ACC112 (cell line): ENCODE measurements around the gene NTNG1.

ENCODE experiments used
- H2AFZ ChIP-seq: fragments of 200-600 bp; sonication (generic); one replicate; pipeline ENCODE4 v1.6.0; 2017; ENCODE audit warnings: antibody characterized with exemption, low read length; ENCODE audit not compliant: unreplicated experiment
- H3K27ac ChIP-seq: fragments of 200-600 bp; sonication (generic); 2 replicates; pipeline ENCODE4 v1.5.1; 2014; ENCODE audit warnings: low read depth, mild to moderate bottlenecking, antibody characterized with exemption, low read length, moderate library complexity
- H3K27me3 ChIP-seq: fragments of 200-600 bp; sonication (generic); 2 replicates; pipeline ENCODE4 v1.6.1; 2014; ENCODE audit warnings: mild to moderate bottlenecking, antibody characterized with exemption, low read length, moderate library complexity, mixed read lengths; ENCODE audit not compliant: insufficient read depth
- H3K36me3 ChIP-seq: fragments of 200-600 bp; sonication (generic); 2 replicates; pipeline ENCODE4 v1.6.1; 2016; ENCODE audit warnings: mild to moderate bottlenecking, antibody characterized with exemption, low read length, moderate library complexity, mixed read lengths; ENCODE audit not compliant: insufficient read depth
- H3K4me1 ChIP-seq: fragments of 200-600 bp; sonication (generic); one replicate; pipeline ENCODE4 v1.6.1; 2016; ENCODE audit warnings: low read length, mixed read lengths; ENCODE audit not compliant: insufficient read depth, unreplicated experiment, control insufficient read depth
- H3K4me3 ChIP-seq: fragments of 200-600 bp; sonication (generic); 2 replicates; pipeline ENCODE4 v1.5.1; 2014; ENCODE audit warnings: mild to moderate bottlenecking, low read depth, low read length
- H3K79me2 ChIP-seq: fragments of 200-600 bp; sonication (generic); one replicate; pipeline ENCODE4 v1.6.0; 2016; ENCODE audit warnings: low read length; ENCODE audit not compliant: control insufficient read depth, unreplicated experiment, insufficient read depth

Gene NTNG1

DNA sequence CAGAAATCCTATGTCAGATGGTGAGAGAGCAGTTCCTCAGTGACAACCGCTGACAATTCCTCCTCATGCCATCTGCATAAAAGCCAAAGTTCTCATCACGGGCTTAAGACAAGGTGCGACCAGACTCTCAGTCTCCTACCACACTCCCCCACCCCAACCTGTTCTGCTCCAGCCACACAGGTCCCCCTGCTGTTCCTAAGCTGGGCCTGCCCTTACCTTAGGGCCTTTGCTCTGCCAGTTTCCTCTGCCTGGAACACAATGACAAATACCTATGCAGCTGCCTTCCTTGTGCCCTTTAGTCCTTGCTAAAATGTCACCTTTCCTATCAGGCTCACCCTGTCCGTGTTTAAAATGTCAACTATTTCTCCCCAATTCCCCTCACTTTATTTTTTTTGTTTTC lies 382.2 kb downstream of the NTNG1 start:
- Histone ChIP-seq H2AFZ (no peak overlapping the region), H3K79me2 (no peaks in the 10 kb centered on the region), H3K27me3 (no peaks in the 10 kb centered on the region), H3K4me3 (no peak overlapping the region), H3K27ac (no peak overlapping the region), H3K36me3 (no peaks in the 10 kb centered on the region), H3K4me1 (no peaks in the 10 kb centered on the region)

DNA sequence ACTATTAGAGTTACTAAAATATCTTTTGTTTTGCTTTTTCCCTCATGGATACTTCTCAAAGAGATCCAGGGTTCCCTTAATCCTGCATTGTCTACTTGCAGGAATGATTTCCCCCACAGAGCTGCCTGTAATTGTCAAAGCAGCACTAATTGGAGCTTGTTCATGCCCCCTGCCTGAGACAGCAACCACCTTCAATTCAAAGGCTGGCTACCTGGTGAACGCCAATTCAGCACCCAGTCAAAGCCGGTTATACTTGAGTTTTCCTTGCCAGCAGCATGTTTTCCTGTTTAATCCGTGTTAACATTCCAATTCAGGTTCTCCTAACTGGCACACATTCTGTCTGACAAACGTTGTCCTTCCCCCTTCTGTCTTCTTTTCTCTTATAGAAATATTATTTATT lies 382.9 kb downstream of the NTNG1 start:
- Histone ChIP-seq H2AFZ (no peak overlapping the region), H3K36me3 (no peaks in the 10 kb centered on the region), H3K27me3 (no peaks in the 10 kb centered on the region), H3K27ac (no peak overlapping the region), H3K4me3 (no peak overlapping the region), H3K79me2 (no peaks in the 10 kb centered on the region), H3K4me1 (no peaks in the 10 kb centered on the region)

DNA sequence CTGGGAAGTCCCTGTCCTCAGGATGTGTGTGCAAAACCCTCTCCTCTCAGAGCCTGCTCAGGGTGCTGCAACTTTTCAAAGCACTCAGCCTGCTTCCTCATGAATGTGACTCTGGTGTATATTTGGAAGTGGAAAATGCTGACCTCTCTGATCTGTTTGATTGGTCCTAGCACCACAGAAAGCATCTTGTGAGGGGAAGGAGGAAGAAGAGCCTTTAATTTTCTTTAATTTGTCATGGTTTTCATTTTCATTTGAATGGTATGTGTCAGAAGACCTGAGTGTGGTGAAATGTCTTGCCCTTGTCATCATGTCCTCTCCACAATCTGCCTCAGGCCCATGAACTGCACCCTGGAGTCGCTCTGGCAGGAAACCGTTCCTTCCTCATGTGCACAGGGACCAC lies 383.5 kb downstream of the NTNG1 start:
- no peaks in the 10 kb centered on the region for H3K4me1 ChIP-seq
- no peaks in the 10 kb centered on the region for H3K27me3 ChIP-seq
- H3K79me2 ChIP-seq = no peaks in the 10 kb centered on the region
- no peak overlapping the region for H3K4me3 ChIP-seq
- H3K36me3 ChIP-seq = no peaks in the 10 kb centered on the region
- no peak overlapping the region for H2AFZ ChIP-seq
- no peak overlapping the region for H3K27ac ChIP-seq

- H3K27me3 ChIP-seq = no peaks in the 10 kb centered on the region
- H3K4me1 ChIP-seq = no peaks in the 10 kb centered on the region
- H3K27ac ChIP-seq = no peak overlapping the region
- no peaks in the 10 kb centered on the region for H3K79me2 ChIP-seq
- no peak overlapping the region for H3K4me3 ChIP-seq
- H3K36me3 ChIP-seq = no peaks in the 10 kb centered on the region
- H2AFZ ChIP-seq = no peak overlapping the region
Measured at GRCh38 chr1:107525145-107525544, 384.3 kb downstream of the NTNG1 start.

DNA sequence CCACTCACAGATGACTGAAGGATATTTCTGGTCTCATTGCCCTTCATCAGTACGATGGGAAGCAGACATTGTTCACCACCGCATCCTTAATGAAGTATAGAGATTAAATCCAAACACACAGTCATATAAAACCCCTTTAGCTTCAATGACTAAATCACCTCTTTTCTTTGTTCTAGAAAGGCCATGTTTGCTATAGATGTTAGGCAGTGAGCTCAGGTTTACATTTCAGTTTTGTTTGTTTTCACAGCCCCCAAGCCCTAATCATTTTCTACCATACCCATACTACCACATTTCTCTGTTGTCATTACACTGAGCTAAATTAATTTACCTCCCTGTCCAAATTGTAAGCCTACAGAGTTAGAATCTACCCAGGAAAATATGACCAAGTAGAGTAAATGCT lies 385.1 kb downstream of the NTNG1 start:
- H3K27me3 ChIP-seq = 0 out of 2 replicates have a peak, but pooled peaks cover 4% of the 10 kb centered on the region
- H3K4me1 ChIP-seq = no peaks in the 10 kb centered on the region
- no peak overlapping the region for H3K4me3 ChIP-seq
- H3K36me3 ChIP-seq = no peaks in the 10 kb centered on the region
- H3K27ac ChIP-seq = no peak overlapping the region
- no peak overlapping the region for H2AFZ ChIP-seq
- no peaks in the 10 kb centered on the region for H3K79me2 ChIP-seq

DNA sequence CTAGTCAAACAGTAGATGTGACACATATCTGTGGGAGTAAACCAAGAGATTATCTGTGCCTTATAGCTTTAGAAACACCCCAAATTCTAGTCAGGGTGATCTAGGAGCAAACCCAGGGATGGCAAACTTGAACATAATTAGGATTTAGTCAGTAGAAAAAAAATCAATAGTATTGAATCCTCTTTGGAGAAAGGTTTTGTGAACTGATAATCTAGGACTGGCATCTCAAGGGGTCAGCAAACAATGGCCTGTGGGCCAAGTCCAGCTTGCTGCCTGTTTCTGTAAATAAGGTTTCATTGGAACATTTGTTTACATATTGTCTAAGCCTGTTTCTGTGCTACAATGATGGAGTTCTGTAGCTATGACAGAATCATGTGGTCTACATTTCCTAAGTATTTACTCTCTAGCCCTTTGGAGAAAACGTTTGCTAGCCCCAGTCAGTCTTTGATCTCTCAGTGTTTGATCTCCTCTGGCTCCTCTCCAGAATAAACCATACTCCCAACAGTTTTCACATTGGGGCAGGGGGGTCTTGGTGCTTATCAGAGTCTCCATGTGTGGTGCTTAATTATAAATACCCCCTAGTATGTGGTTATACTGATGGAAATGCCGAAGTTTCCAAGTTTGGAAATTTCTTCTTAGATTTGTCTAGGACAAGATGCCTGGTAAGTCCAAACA lies 385.8 kb downstream of the NTNG1 start:
- no peaks in the 10 kb centered on the region for H3K36me3 ChIP-seq
- no peak overlapping the region for H3K4me3 ChIP-seq
- no peaks in the 10 kb centered on the region for H3K79me2 ChIP-seq
- H2AFZ ChIP-seq = no peak overlapping the region
- no peaks in the 10 kb centered on the region for H3K4me1 ChIP-seq
- H3K27ac ChIP-seq = no peak overlapping the region
- H3K27me3 ChIP-seq = 0 out of 2 replicates have a peak, but pooled peaks cover 4% of the 10 kb centered on the region

DNA sequence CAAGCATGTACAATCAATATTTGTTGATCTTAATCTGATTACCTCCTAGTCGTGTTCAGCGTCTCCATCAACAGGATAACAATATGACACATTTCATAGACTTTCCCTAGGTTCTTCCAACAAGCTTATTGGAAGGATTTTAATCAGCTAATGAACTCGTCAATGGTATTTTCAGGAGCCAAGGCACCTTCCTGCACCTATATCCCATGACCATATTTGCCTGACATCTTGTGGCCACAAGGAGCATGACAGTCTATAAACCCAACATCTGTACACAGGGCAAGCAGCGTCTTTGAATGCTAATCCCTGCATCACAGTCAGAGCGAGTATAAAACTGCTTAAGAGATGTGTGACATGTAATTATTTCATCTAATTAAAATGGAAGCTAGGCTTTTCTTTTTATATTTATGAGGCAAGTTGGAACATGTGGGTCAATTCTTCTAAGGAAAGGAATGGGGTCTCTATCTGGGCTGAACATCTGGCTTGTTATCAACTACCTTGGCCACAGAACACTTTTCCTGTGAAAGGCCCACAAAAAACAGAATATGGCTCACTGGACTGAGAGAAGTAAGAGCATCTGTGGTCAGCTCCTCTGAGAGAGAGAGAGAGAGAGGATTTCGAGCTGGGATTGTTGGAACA lies 388.8 kb downstream of the NTNG1 start:
- no peak overlapping the region for H3K4me3 ChIP-seq
- no peaks in the 10 kb centered on the region for H3K79me2 ChIP-seq
- no peak overlapping the region for H3K27ac ChIP-seq
- 0 out of 2 replicates have a peak, but pooled peaks cover 4% of the 10 kb centered on the region for H3K27me3 ChIP-seq
- H3K36me3 ChIP-seq = no peaks in the 10 kb centered on the region
- no peak overlapping the region for H2AFZ ChIP-seq
- no peaks in the 10 kb centered on the region for H3K4me1 ChIP-seq

GRCh38 chr1:107530543-107530942 lies 389.7 kb downstream of the NTNG1 start:
- no peaks in the 10 kb centered on the region for H3K36me3 ChIP-seq
- H3K27me3 ChIP-seq = 0 out of 2 replicates have a peak, but pooled peaks cover 4% of the 10 kb centered on the region
- H2AFZ ChIP-seq = no peak overlapping the region
- no peaks in the 10 kb centered on the region for H3K4me1 ChIP-seq
- no peak overlapping the region for H3K27ac ChIP-seq
- no peaks in the 10 kb centered on the region for H3K79me2 ChIP-seq
- no peak overlapping the region for H3K4me3 ChIP-seq

DNA sequence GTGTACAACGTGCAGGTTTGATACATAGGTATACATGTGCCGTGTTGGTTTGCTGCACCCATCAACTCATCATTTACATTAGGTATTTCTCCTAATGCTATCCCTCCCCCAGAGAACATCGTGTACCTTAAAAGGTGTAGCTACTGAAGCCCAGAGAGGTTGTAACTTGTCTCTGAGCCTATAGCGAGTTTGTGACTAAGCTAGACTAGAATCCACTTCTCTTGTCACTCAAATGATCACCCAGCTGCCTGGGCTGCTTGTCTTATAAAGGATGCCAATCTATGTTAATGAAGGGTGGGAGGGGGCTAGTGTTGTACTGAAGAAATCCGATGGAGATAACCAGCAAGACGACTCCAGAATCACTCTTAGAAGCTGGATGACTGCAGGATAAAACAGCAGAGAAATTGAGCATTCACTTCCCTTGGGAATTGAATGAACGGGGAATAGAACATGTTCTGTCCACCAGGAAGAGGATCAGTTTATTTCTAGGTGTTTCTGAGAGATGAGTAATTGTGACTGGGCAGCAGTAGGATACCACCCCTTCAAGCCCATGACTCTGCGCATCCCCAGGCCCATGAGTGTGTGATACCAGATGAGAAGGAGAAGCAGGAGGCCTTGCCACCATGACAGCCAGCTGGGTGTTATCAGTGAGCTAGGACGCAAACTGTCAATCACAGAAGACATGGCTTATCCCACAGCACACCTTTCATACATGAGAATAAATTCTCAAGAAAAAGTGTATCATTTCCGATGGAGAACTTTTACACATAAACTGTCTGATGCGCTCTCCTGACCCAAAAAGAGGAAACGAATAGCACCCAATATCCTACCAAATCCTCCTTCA lies 390.4 kb downstream of the NTNG1 start:
- 0 out of 2 replicates have a peak, but pooled peaks cover 4% of the 10 kb centered on the region for H3K27me3 ChIP-seq
- no peaks in the 10 kb centered on the region for H3K4me1 ChIP-seq
- no peak overlapping the region for H3K4me3 ChIP-seq
- no peaks in the 10 kb centered on the region for H3K36me3 ChIP-seq
- no peaks in the 10 kb centered on the region for H3K79me2 ChIP-seq
- H3K27ac ChIP-seq = no peak overlapping the region
- H2AFZ ChIP-seq = no peak overlapping the region

- no peaks in the 10 kb centered on the region for H3K79me2 ChIP-seq
- H3K36me3 ChIP-seq = no peaks in the 10 kb centered on the region
- H2AFZ ChIP-seq = no peak overlapping the region
- H3K27me3 ChIP-seq = 0 out of 2 replicates have a peak, but pooled peaks cover 4% of the 10 kb centered on the region
- no peak overlapping the region for H3K4me3 ChIP-seq
- no peak overlapping the region for H3K27ac ChIP-seq
- H3K4me1 ChIP-seq = no peaks in the 10 kb centered on the region
Measured at GRCh38 chr1:107532318-107532717, 391.5 kb downstream of the NTNG1 start.
